SK-N-SH treated with all-trans-retinoic acid at 6 μM for 48 hours (cell line): ENCODE measurements around the gene ARID5A.

Source experiments
- BACH2 ChIP-seq: fragments of 250-450 bp; sonication (Bioruptor Pico); IDR thresholded peaks from 2 replicates; pipeline ENCODE4 v1.9.0; 2021; ENCODE audit warnings: mild to moderate bottlenecking, borderline replicate concordance
- CSDC2 ChIP-seq: fragments of 250-450 bp; sonication (Bioruptor Pico); IDR thresholded peaks from 2 replicates; pipeline ENCODE4 v1.5.0; 2020; ENCODE audit warnings: mild to moderate bottlenecking, moderate library complexity
- POU6F1 ChIP-seq: fragments of 250-450 bp; sonication (Bioruptor Pico); IDR thresholded peaks from 2 replicates; pipeline ENCODE4 v1.8.0; 2021; ENCODE audit warnings: low read depth, mild to moderate bottlenecking, moderate library complexity, borderline replicate concordance
- ZFP30 ChIP-seq: fragments of 450-650 bp; formaldehyde crosslinking; IDR thresholded peaks from 2 replicates; pipeline ENCODE4 v1.5.0; 2022; ENCODE audit warnings: mild to moderate bottlenecking, moderate library complexity

GRCh38 chr2:96489663-96490062 lies 46.9 kb upstream of the ARID5A start:
- no peak for TF ChIP-seq BACH2
- no peak for TF ChIP-seq POU6F1 (CRISPR knock-in tag)
- TF ChIP-seq ZFP30 (CRISPR knock-in tag): no peak
- TF ChIP-seq CSDC2 (CRISPR knock-in tag): no peak
